GM21619 (cell line): ENCODE measurements around the gene MED29.

ENCODE experiments used
- ATAC-seq: cut with Tn5 transposase; IDR thresholded peaks from one replicate; pipeline ENCODE4 v1.9.1; 2021; ENCODE audit not compliant: unreplicated experiment

The MED29 gene

GRCh38 chr19:39410017-39410830, 19.0 kb downstream of the MED29 start:
- ATAC-seq: no peak

- ATAC-seq: no peak
These were observed 19.6 kb downstream of the MED29 start for GRCh38 chr19:39410831-39411080.

- ATAC-seq: no peak
These were observed 20.1 kb downstream of the MED29 start for GRCh38 chr19:39411081-39411831.

GRCh38 chr19:39411832-39412099, 20.6 kb downstream of the MED29 start:
- peak; percentile 17 for ATAC-seq

GRCh38 chr19:39412100-39412866, 21.1 kb downstream of the MED29 start, which contains the start of gene PLEKHG2:
TSS of gene PLEKHG2 (plus strand) at chr19:39412669. CDS start at chr19:39414087, 1,418 bp downstream.
- peak; percentile 52 for ATAC-seq

GRCh38 chr19:39412867-39413271, 21.7 kb downstream of the MED29 start:
- no peak for ATAC-seq

GRCh38 chr19:39413272-39413910, 22.2 kb downstream of the MED29 start:
- ATAC-seq: no peak

GRCh38 chr19:39413911-39414608, 22.9 kb downstream of the MED29 start:
- ATAC-seq: no peak

- ATAC-seq: no peak
These were observed 24.2 kb downstream of the MED29 start for GRCh38 chr19:39415111-39416046.

GRCh38 chr19:39416152-39417120, 25.3 kb downstream of the MED29 start:
- ATAC-seq: no peak

- no peak for ATAC-seq
These were observed 26.4 kb downstream of the MED29 start for GRCh38 chr19:39417463-39418181.

- no peak for ATAC-seq
These were observed 27.8 kb downstream of the MED29 start for GRCh38 chr19:39419003-39419402.

- ATAC-seq: no peak
These were observed 29.6 kb downstream of the MED29 start for GRCh38 chr19:39420769-39421168.

GRCh38 chr19:39422020-39422419, 30.8 kb downstream of the MED29 start:
- ATAC-seq: no peak

- no peak for ATAC-seq
These were observed 32.3 kb downstream of the MED29 start for GRCh38 chr19:39423258-39424086.

GRCh38 chr19:39424934-39425333, 33.8 kb downstream of the MED29 start:
- no peak for ATAC-seq

GRCh38 chr19:39425744-39426143, 34.6 kb downstream of the MED29 start:
- ATAC-seq: no peak
